HG03571 (cell line): ENCODE data around the gene CACNB1.

Experiments
- ATAC-seq: cut with Tn5 transposase; IDR thresholded peaks from one replicate; pipeline ENCODE4 v1.9.1; 2021; ENCODE audit not compliant: unreplicated experiment

The CACNB1 gene

GRCh38 chr17:39225959-39226683 is 28.7 kb upstream of the CACNB1 start:
- ATAC-seq = no peak

- ATAC-seq = no peak
Observed at GRCh38 chr17:39225308-39225958, 28.0 kb upstream of the CACNB1 start, which contains the start of gene STAC2. Gene STAC2, minus strand, starts transcription at chr17:39225945. Its CDS starts 443 bp downstream, at chr17:39225502.

GRCh38 chr17:39224778-39225307 is 27.4 kb upstream of the CACNB1 start:
- ATAC-seq = no peak

- ATAC-seq = no peak
Observed at GRCh38 chr17:39223907-39224777, 26.7 kb upstream of the CACNB1 start.

DNA sequence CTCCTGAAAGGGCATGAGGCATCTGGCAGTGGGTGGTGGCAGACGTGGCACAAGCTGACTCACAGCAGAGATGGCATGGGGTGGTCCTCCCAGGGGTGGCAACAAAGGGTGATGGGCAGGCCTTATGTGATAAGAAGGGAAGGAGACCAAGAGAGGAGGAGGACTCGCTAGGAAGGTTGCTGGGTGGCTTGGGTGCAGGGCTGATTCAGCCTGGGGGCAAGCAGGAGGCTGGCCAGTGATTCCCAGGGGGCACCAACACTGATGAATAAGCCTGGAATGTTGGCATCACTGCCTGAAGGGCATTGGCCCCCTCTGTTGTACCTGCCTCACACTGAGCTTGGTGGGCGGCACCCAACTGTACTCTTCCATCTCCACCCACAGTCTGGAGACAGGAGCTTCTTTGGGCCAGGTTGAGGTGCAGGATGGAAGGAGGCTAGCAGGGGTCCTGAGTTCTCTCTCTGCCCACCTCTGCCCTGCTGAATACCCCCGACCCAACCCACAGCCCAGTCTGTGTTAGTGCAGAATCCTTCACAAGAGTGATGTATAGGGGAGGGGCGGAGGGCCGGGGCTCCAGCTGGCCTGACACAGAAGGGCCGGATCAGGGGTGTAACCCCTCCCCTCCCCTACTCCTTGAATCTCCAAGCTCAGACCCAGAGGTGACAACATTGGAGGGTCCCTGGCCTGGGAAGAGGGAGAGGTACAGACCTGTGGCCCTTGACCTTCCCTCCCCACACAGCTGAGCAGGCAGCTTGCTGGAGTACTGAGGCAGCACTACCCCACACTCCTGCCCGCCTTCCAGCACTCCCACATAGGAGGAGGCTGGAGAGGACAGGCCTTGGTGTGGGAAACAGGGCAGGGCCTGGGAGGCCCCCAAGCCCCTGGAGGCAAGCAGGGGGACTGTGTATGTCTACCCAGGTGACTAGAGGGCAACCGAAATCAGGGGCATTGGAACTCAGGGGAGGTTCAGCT is 25.7 kb upstream of the CACNB1 start:
- no peak for ATAC-seq

GRCh38 chr17:39222151-39222550 is 24.7 kb upstream of the CACNB1 start:
- ATAC-seq = no peak

DNA sequence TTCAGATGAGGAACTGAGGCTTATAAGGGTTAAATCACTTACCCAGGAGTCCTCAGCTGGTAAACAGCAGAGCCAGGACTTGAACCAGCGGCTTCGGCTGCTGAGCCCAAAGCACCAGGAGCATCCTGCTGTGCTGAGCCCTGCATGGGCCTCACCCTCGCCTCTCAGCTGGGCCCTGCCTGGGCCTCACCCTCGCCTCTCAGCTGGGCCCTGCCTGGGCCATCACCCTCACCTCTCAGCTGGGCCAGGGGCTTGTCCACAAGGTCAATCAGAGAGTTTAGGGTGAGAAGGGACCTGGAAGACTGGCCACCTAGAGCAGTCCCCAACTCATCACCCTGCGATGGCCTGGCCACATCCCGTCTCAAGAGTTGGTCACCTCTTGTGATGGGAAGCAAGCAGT is 24.1 kb upstream of the CACNB1 start:
- ATAC-seq = no peak

DNA sequence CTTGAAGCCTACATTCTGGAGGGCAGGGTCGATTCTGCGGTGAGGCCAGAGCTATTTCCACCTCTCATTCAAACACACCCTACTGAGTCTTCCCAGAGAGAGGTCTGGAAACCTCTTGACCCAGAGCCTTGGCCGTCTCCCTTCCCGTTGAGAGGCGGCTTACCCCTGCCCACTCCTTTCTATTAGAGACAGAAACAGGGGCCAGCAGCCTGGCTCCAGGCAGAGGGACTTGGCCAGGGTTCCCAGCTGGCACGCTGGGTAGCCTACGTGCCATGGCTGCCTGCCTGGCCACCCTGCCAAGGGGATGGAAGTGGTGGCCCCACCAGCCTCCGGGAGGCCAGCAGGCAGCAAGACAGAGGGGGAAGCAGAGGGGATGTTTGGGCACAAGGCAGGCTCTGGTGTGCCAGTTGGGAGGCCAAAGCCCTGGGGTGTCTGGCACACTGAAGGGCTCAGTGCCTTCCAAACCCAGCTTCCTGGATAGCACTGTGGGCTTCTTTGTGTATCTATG is 22.2 kb upstream of the CACNB1 start:
- ATAC-seq = no peak

GRCh38 chr17:39218906-39219305 is 21.4 kb upstream of the CACNB1 start:
- ATAC-seq = no peak

DNA sequence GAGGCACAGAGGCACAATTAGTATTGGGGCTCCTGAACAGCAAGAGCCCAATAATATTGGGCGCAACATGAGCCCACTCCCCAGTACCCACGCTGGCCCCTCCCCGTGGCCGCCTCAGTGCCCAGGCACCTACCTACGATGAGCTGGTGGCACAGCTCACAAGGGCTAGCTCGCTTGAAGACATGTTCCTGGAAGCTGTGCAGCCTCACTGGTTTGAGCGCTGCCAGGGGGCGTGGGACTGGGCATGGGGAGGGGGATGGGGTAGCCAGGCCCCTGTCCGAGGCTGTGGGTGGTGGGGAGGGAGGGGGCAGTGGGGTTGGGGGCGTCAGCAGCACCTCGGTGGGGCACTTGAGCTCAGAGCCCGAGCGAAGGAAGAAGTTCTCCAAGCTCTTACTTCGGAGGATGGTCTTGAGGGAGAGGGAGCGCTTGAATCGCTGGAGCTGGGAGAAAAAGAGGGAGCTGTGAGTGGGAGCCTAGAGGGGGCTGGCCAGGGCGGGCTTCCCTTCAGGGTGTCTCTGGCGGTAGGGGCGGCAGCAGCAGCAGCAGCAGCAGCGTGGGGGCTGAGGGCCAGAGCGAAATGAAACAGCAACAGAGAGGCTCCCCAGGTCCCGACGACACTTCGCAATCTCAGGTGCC is 20.4 kb upstream of the CACNB1 start:
- ATAC-seq = no peak

GRCh38 chr17:39213852-39214251 is 16.4 kb upstream of the CACNB1 start:
- ATAC-seq = no peak

GRCh38 chr17:39212841-39213480 is 15.5 kb upstream of the CACNB1 start:
- no peak for ATAC-seq

DNA sequence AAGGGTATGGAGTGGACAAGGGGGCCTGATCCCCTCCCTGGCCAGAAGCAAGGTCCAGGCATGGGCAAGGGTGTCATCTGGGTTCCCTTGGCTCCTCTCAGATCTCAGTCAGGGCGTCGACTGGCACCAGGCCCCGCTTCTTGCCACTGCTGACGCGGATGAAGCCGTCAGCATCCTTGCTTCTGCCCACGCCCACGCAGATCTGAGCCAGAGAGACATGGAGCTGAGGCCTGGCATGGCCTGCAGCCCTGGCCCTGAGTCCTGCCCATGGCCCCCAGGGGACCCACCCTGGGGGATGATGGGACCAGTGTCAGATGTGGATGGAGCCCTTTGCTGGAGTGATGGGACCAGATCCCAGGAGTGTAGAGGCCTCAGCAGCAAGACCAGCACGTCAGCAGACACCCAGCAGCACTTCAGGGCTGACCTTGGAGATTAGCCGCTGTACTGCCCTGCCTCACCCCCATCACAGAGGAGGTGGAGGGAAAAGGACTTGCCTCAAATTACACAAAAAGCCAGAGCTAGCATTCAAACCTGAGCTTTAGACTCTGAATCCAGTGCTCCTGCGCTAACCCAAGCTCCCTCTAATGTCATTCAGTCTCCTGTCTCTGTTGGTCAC is 14.8 kb upstream of the CACNB1 start:
- ATAC-seq = no peak

DNA sequence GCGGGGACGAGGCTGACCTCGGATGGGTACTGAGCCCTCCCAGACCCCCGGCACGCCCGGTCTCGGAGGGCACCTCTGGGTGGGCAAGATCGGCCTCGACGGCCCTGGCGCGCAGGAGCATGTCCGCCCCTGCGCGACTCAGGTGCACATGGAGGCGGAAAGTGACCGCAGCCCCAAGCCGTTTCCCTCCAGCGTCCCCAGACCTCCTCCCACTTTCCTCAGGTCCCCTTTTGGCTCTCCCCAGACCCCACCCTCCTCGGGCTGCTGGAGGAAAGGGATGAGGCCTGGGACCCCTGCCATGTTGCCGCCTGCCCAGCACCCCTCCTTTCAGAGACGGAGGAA is 12.6 kb upstream of the CACNB1 start:
- no peak for ATAC-seq

DNA sequence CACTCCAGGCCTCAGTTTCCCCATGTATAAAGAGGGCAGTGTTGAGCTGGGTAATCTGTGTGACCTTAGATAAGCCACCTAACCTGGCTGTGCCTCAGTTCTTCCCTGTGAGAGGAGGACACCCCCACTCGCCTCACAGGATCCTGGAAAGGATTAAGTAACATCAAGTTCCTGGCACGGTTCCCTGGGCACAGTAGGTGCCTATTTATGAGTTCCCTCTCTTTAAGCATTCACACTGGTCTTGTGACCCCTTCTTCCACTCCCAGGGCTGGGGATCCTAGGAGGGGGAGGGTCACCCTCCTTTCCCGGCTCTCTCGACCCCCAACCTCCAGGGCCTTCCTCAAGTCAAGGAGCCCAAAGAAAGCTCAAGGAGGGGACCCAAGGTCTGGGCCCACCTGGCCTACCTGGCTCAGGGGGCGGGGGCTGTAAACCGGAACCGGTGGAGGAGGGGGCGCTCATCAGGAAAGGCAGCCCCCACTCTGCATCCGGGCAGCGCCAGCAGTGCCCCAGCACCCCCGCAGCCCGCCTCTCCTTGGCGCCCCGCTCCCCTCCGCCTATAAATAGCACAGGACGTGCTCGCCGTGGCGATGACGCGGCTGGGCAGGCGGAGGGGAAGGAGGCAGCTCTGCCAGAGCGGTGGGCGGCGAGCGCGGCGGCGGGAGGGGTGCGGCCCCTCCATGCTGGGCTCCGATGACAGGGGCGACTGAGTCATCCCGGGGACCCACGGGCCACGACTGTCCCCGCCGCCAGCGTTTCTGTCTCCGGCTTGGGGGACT is 12.0 kb upstream of the CACNB1 start:
- no peak for ATAC-seq

DNA sequence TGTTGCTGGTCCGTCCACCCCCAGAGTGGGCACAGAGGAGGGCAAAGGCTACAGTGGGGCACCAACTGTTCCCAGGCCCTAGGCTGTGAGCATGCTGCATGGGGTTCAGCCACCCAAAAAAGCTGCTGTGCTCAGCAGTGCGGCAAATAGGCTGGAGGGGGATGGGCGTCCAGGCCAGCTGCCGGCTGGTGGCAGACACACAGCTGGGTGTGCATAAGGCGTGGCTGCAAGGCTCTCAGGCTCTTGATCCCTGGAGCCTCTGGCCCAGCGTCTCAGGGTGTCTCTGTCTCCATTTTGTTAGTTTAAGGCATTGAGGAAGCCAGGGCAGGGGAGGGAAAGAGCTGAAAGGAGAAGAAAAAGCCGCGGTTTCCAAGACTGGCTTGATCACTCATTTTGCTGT is 11.4 kb upstream of the CACNB1 start:
- ATAC-seq = no peak

DNA sequence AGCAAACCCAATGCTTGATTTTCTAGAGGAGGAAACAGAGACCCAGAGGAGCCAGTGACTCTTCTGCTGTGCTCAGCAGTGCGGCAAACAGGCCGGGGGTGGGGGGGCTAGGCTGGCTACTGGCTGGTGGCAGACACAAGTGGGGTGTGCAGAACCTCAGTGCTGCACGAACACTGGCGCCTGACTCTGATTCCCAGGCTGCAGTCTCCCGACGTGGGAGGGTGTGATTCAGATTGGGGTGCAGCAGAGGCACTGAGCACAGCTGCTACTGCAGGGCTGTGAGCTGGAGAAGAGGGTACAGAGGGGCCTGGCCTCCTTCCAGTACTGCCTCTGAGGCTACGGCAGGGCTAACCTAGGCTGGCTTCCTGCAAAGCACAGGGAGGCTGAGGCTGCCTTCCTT is 10.7 kb upstream of the CACNB1 start:
- no peak for ATAC-seq

DNA sequence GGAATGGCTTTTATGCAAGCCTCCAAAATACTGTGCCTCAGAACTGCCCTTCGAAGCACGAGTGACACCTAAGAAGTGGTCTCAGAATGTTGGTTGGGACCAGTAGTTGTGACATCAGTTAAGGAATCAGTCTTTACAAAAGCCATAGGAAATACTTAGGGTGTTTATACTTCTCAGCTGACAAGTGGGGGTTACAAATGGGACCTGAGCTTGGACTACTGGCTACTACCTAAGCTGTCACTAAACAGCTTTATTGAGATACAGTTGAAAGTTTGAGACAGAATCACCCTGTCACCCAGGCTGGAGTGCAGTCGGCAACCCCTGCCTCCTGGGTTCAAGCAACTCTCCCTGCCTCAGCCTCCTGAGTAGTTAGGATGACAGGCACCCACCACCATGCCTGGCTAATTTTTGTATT is 7.7 kb upstream of the CACNB1 start:
- ATAC-seq = no peak
